Dermis microvascular lymphatic vessel endothelial cell (primary cell): ENCODE data around the gene KDM4B. TPM values are rescaled to one million over a fixed set of nuclear protein-coding genes. Genes with fewer than 3 reads are reported as not detected.
"Not testable (repeated sequence)": the region's sequence is repeated elsewhere in the genome, so short reads cannot be mapped to it uniquely, and the experiment has no call there.

ENCODE experiments used
- DNase-seq, 2 donors: peaks; one replicate each; pipeline versions ENCODE4 v3.0.0 to v3.0.0-alpha.2; 2010; ENCODE audit warnings: low read depth in 2 of 2
- total RNA-seq: library from RNA; depleted of rRNA; stranded (reverse); fragments of >200 nt; gene quantifications from 2 replicates; pipeline ENCODE4 v1.2.1, GENCODE V29; 2014

KDM4B gene
- 9.5 and 13.7 TPM in 2 replicates for total RNA-seq

GRCh38 chr19:4968462-4969291 is at the start of gene KDM4B:
KDM4B (plus strand) TSS chr19:4969113; CDS start chr19:5032891, 63,778 bp downstream.
- peak; percentile 97 to 100 for DNase-seq

DNA sequence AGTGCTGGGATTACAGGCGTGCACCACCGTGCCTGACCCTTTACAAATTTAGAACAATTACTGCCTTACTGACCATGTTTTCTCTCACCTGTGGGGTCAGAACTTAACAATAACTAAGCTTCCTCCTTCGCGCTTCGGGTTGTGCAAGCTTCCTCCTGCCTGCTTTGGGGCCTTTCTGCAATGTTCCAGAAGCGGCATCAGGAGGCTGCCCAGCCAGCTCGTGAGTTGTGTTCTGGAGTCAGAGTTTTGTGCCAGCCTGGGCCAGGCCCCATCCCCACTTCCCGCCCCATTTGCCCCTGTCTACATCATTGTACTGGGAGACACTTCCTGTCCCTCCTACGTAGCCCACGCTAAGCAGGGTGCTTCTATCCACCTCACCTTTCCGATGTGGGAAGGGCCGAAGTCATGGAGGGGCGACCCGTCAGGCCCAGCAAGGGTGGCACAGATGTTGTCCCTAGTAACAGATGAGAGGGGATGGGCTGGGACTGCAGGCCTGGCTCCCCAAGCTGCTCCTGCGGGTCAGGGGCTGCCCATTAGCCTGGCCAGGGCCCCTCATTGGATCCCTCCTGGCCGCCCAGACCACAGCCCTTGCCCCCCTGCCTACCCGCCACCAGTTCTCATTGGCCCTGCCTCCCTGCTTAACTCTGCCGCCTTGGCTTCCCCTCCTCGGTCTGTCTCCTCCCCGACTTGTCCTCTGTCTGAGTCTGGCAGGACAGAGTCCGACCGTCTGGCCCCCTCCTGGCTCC is 46.2 kb upstream of the KDM4B start:
- DNase-seq, result no peak

- DNase-seq, result no peak
Measured at GRCh38 chr19:4923276-4923747, 45.6 kb upstream of the KDM4B start.

- DNase-seq, result no peak
Measured at GRCh38 chr19:4929186-4929585, 39.7 kb upstream of the KDM4B start.

DNA sequence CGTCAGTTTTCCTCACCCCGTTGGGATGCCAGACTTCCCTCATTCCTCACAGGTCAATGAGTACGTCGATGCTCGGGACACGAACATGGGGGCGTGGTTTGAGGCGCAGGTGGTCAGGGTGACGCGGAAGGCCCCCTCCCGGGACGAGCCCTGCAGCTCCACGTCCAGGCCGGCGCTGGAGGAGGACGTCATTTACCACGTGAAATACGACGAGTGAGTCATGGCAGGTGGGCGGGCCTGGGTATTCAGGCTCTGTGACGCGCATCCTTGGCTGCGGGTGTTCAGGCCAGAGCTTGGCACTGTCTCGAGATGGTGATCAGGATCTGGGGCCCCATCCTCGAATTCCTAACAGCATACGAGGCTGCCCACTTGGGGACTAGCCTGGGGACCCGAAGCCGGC is 38.2 kb upstream of the KDM4B start:
- no peak for DNase-seq

GRCh38 chr19:4932711-4933110 is 36.2 kb upstream of the KDM4B start:
- no peak for DNase-seq

DNA sequence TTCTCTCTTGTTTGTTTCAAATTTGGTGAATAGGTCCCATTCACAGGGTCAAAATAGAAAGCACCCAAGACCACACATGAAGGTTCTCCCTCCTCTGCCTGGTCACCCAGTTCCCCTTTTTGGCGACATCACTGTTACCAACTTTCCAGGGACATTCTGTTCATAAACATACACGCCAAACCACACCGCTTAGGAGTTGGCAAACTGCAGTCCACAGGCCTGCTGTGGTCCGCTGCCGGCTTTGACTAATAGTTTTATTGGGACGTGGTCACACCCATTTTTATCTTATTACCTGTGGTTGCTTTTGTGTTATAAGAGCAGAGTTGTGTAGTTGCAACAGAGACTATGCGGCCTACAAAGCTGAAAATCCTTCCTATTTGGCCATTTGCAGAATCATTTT is 35.4 kb upstream of the KDM4B start:
- no peak for DNase-seq

- no peak for DNase-seq
Measured at GRCh38 chr19:4935444-4935843, 33.5 kb upstream of the KDM4B start.

GRCh38 chr19:4937060-4937459 is 31.9 kb upstream of the KDM4B start:
- DNase-seq, result no peak

DNA sequence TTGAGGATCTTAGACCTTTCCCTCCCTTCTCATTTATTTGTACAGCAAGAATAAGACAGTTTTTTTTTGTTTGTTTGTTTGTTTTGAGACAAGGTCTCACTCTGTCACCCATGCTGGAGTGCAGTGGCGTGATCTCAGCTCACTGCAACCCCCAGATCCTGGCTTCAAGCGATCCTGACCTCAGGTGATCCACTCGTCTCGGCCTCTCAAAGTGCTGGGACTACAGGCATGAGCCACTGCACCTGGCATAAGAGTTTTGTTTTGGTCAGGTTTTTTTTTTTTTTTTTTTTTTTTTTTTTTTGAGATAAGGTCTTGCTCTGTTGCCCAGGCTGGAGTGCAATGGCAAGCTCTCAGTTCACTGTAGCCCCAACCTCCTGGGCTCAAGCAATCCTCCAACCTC is 30.5 kb upstream of the KDM4B start:
- not testable (repeated sequence) for DNase-seq

GRCh38 chr19:4939466-4939865 is 29.4 kb upstream of the KDM4B start:
- DNase-seq, result no peak

GRCh38 chr19:4941638-4942169 is 27.2 kb upstream of the KDM4B start:
- DNase-seq, result not testable (repeated sequence)

- not testable (repeated sequence) for DNase-seq
Measured at GRCh38 chr19:4950650-4951049, 18.3 kb upstream of the KDM4B start.

DNA sequence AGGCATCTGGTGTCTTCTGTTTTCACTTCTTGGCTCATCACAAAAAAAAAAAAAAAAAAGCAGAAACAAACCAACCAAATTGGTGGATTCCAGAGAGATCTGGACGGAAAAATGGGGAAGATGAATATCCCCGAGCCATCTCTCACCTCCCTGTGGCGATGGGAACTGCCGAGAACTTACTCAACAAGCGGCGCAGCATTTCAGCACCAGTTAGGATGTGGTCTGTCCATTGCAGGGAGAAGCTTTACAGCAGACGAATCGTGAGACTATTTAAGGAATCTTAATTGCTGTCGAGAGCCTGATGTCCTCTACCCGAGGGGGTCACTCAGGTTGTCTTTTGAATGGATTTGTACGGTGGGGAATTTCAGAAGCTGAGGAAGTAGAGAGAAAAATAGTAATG is 17.3 kb upstream of the KDM4B start:
- no peak for DNase-seq

DNA sequence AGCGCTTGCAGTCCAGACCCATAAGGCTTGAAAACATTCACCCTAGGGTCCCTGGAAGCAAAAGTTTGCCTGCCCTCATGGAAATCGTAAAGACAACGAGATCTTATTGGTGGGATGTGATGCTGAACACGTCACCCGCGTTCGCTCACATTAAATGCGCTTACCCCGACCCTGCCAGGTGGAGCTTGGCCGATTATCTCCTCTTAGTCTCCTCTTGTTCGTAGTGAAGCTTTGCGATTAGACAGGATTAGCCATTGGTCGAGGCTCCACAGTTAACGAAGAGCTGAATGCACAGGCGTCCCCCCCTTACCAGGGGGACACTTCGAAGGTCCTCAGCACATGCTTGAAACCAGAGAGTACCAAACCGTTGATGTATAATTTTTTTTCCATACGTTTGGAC is 16.0 kb upstream of the KDM4B start:
- DNase-seq, result no peak

DNA sequence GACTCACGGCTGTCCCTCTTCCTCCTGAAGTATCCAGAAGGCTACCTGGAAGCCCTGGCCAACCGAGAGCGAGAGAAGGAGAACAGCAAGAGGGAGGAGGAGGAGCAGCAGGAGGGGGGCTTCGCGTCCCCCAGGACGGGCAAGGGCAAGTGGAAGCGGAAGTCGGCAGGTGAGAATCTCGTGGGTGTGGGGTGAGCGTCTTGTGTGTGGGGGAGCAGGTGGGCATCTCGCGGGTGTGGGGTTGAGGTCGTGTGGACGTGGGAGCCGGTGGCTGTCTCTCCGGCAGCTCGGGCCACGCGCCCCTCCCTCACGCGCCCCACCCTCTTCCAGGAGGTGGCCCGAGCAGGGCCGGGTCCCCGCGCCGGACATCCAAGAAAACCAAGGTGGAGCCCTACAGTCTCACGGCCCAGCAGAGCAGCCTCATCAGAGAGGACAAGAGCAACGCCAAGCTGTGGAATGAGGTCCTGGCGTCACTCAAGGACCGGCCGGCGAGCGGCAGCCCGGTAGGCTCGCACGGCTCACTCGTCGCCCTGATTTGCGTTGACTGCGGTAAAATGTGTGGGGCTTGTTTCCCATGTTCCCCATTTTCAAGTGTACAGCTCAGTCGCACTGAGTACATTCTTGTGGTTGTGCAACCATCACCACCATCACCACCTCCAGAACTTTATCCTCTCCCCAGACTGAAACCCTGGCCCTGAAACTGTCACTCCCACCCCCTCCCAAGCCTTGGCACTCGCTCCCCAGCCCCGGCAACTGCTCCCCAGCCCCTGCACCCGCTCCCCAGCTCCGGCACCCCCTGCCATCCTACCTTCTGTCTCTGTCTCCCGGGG is 14.4 kb upstream of the KDM4B start:
- not testable (repeated sequence) for DNase-seq

DNA sequence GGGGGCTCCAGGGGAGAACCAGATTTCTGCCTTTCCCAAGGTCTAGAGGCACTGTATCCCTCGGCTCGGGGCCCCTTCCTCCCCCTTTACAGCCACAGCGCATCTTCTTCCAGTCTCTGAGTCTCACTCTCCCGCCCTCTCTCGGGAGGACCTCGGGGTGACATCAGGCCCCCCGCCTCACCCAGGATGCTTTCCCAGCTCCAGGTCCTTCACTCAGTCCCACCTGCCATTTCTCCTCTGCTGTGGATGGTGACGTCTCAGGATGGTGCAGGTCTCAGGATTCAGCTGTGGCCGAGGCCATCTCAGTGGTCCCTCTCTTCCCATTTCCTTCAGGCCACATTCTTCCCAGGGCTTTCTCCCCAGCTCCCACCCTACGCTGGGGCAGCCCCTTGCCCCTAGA is 13.6 kb upstream of the KDM4B start:
- DNase-seq, result no peak

DNA sequence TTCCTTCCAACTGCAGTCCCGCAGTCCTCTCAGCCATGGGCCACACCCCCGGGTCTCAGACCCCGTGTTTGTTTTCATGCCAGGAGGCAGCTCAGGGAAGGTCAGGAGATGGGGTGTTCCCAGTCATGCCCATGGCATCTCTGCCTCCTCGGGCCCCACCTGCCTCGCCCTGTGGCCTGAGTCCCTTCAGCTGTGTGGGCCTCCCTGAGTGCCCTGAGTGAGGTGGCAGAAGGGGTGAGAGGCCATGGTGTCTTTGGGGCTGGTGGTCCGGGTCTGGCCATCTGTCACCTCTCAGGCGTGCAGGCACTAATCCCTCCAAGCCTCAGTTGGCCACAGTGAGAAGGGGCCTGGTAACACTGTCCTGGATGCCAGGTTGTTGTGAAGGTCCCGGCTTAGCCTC is 10.9 kb upstream of the KDM4B start:
- DNase-seq, result no peak

DNA sequence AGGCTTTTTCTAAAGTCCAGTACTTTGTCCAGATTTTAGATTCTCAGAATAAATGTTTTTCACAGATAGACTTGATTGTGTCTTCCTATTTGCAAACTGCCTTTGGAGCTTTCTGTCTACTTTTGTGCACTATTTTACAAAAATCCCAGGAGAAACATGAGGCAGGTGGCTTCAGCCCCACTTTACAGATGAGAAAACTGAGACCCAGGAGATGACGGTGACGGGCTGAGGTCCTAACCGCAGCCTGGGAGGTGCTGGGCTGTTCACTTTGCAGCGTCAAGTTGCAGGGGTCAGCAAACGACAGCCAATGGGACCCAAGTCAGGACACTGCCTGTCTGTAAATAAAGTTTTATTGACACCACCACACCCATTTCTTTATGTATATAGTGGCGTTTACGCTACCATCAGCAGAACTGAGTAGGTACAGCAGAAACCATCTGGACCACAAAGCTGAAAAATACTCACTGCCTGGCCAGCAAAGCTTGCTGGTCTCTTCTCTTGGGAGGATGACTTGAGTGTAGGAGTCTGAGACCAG is 6.8 kb upstream of the KDM4B start:
- no peak for DNase-seq

DNA sequence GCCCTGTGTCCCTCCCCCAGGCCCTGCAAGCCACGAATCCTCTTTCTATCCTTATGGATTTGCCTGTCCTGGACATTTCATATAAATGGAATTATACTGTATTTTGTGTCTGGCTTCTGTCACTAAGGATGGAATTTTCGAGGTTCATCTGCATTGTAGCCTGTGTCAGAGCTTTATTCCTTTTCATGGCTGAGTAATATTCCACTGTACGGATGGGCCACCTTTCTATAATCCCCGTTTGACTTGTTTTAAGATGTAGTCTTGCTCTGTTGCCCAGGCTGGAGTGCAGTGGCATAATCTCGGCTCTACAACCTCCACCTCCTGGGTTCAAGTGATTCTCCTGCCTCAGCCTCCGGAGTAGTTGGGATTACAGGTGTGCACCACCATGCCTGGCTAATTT is 3.9 kb upstream of the KDM4B start:
- no peak for DNase-seq

GRCh38 chr19:4966591-4966990 is 2.3 kb upstream of the KDM4B start:
- no peak for DNase-seq
